HG03045 (cell line): Measurements from ENCODE around the gene CELSR3.
A peak's percentile ranks its signal among the peaks of the same experiment; 100 is the strongest.

ENCODE experiments used
- ATAC-seq: cut with Tn5 transposase; IDR thresholded peaks from one replicate; pipeline ENCODE4 v1.9.1; 2021; ENCODE audit warnings: mild to moderate bottlenecking, moderate library complexity; ENCODE audit not compliant: unreplicated experiment

The CELSR3 gene

GRCh38 chr3:48663489-48664312 is 1.0 kb upstream of the CELSR3 start:
- peak; percentile 84 for ATAC-seq

- no peak for ATAC-seq
Measured at GRCh38 chr3:48662145-48662752, 437 bp downstream of the CELSR3 start.

- no peak for ATAC-seq
Measured at GRCh38 chr3:48661501-48662144, 1.1 kb downstream of the CELSR3 start.

- ATAC-seq = no peak
Measured at GRCh38 chr3:48660800-48661400, 1.8 kb downstream of the CELSR3 start.

GRCh38 chr3:48656841-48657281 is 5.8 kb downstream of the CELSR3 start:
- no peak for ATAC-seq

- ATAC-seq = peak; percentile 66
Measured at GRCh38 chr3:48656061-48656840, 6.4 kb downstream of the CELSR3 start.

- no peak for ATAC-seq
Measured at GRCh38 chr3:48655606-48656005, 7.1 kb downstream of the CELSR3 start.

GRCh38 chr3:48655063-48655462 is 7.6 kb downstream of the CELSR3 start:
- no peak for ATAC-seq

GRCh38 chr3:48652923-48653715 is 9.6 kb downstream of the CELSR3 start:
- ATAC-seq = no peak

GRCh38 chr3:48651771-48652170 is 10.9 kb downstream of the CELSR3 start:
- no peak for ATAC-seq

- ATAC-seq = no peak
Measured at GRCh38 chr3:48650723-48651122, 12.0 kb downstream of the CELSR3 start.

- no peak for ATAC-seq
Measured at GRCh38 chr3:48648188-48648850, 14.4 kb downstream of the CELSR3 start.

- no peak for ATAC-seq
Measured at GRCh38 chr3:48647714-48648113, 15.0 kb downstream of the CELSR3 start.

- ATAC-seq = no peak
Measured at GRCh38 chr3:48644898-48645760, 17.6 kb downstream of the CELSR3 start.

GRCh38 chr3:48642605-48643004 is 20.1 kb downstream of the CELSR3 start:
- no peak for ATAC-seq

GRCh38 chr3:48641396-48641795 is 21.3 kb downstream of the CELSR3 start:
- no peak for ATAC-seq

GRCh38 chr3:48639944-48640606 is 22.6 kb downstream of the CELSR3 start:
- ATAC-seq = no peak

GRCh38 chr3:48637305-48637704 is 25.4 kb downstream of the CELSR3 start:
- ATAC-seq = no peak
